PC-3 (cell line): ENCODE results near the gene F2RL1. TPM values are rescaled to one million over a fixed set of nuclear protein-coding genes. Genes with fewer than 3 reads are reported as not detected.
A peak's percentile ranks its signal among the peaks of the same experiment; 100 is the strongest.

Experiments used
- ATAC-seq: fragments of 200-7000 bp; cut with Tn5 transposase; 2 replicates; pipeline ENCODE4 v1.9.1; 2020; ENCODE audit warnings: mild to moderate bottlenecking, moderate library complexity
- BruUV-seq: library from RNA; stranded (reverse); fragments of 400-500 nt; replicated peaks from 2 replicates; lab custom pipeline; 2021; lab: Mats Ljungman, UMichigan
- CTCF ChIA-PET: fragments of 300-600 bp; sonication (Branson Sonifier 250); formaldehyde crosslinking; loops from one replicate; lab custom pipeline; 2022; ENCODE audit warnings: antibody characterized with exemption; lab: Charles Lee
- POLR2A ChIA-PET: fragments of 300-600 bp; sonication (Branson Sonifier 250); formaldehyde crosslinking; loops from one replicate; lab custom pipeline; 2022; ENCODE audit warnings: antibody characterized with exemption; ENCODE audit not compliant: unreplicated experiment; lab: Charles Lee
- DNase-seq: peaks from one replicate; pipeline ENCODE4 v3.0.0-alpha.2; 2015
- H2AFZ ChIP-seq: fragments of 300-600 bp; sonication (generic); 2 replicates; pipeline ENCODE4 v1.6.0; 2016; ENCODE audit warnings: antibody characterized with exemption, low read length
- H3F3A ChIP-seq: fragments of 300-600 bp; sonication (generic); one replicate; pipeline ENCODE4 v1.6.0; 2017; ENCODE audit warnings: antibody characterized with exemption, low read length, control low read depth, mild to moderate bottlenecking; ENCODE audit not compliant: unreplicated experiment
- H3K27ac ChIP-seq: fragments of 300-600 bp; sonication (generic); 2 replicates; pipeline ENCODE4 v1.5.1; 2016; ENCODE audit warnings: mild to moderate bottlenecking, low read length
- H3K27me3 ChIP-seq: fragments of 300-600 bp; sonication (generic); 2 replicates; pipeline ENCODE4 v1.6.1; 2016; ENCODE audit warnings: low read length, mixed read lengths
- H3K36me3 ChIP-seq: fragments of 300-600 bp; sonication (generic); 2 replicates; pipeline ENCODE4 v1.6.1; 2016; ENCODE audit warnings: low read depth, mixed run types, low read length, mixed read lengths
- H3K4me1 ChIP-seq: fragments of 300-600 bp; sonication (generic); 2 replicates; pipeline ENCODE4 v1.5.1; 2016; ENCODE audit warnings: low read length; ENCODE audit not compliant: insufficient read depth
- H3K4me2 ChIP-seq: fragments of 300-600 bp; sonication (generic); 2 replicates; pipeline ENCODE4 v1.6.0; 2016; ENCODE audit warnings: low read length
- H3K4me3 ChIP-seq: fragments of 300-600 bp; sonication (generic); 2 replicates; pipeline ENCODE4 v1.5.1; 2016; ENCODE audit warnings: mild to moderate bottlenecking, low read length, mixed read lengths
- H3K79me2 ChIP-seq: fragments of 300-600 bp; sonication (generic); 2 replicates; pipeline ENCODE4 v1.6.1; 2017; ENCODE audit warnings: low read length, mixed read lengths
- H3K9ac ChIP-seq: fragments of 300-600 bp; sonication (generic); 2 replicates; pipeline ENCODE4 v1.6.0; 2016; ENCODE audit warnings: mild to moderate bottlenecking, low read length
- H3K9me2 ChIP-seq: fragments of 300-600 bp; sonication (generic); replicated peaks from 2 replicates; pipeline ENCODE4 v1.6.1; 2016; ENCODE audit warnings: mixed run types, low read length, mixed read lengths
- H3K9me3 ChIP-seq: fragments of 300-600 bp; sonication (generic); 2 replicates; pipeline ENCODE4 v1.6.1; 2016; ENCODE audit warnings: low read length, mixed read lengths
- H4K20me1 ChIP-seq: fragments of 300-600 bp; sonication (generic); 2 replicates; pipeline ENCODE4 v1.6.1; 2016; ENCODE audit warnings: low read length, mixed read lengths
- CTCF ChIP-seq: fragments of 300-600 bp; sonication (generic); conservative IDR thresholded peaks from 2 replicates; pipeline ENCODE4 v1.5.1; 2017; ENCODE audit warnings: antibody characterized with exemption, low read depth, mild to moderate bottlenecking, low read length
- EZH2 ChIP-seq: fragments of 300-600 bp; sonication (generic); IDR thresholded peaks from one replicate; pipeline ENCODE4 v1.6.1; 2017; ENCODE audit warnings: antibody characterized with exemption, mild to moderate bottlenecking, low read length; ENCODE audit not compliant: unreplicated experiment
- EZH2phosphoT487 ChIP-seq: fragments of 300-600 bp; sonication (generic); IDR thresholded peaks from 2 replicates; pipeline ENCODE4 v1.6.1; 2018; ENCODE audit warnings: mild to moderate bottlenecking, antibody characterized with exemption, low read length, borderline replicate concordance
- intact Hi-C: fragments of 100-400 bp; cut with micrococcal nuclease; formaldehyde crosslinking; loops from 2 replicates; pipeline ENCODE4 v1.9.0; 2023
- total RNA-seq: library from RNA; depleted of rRNA; stranded (reverse); fragments of >200 nt; gene quantifications from 2 replicates; pipeline ENCODE4 v1.2.3, GENCODE V29; 2014

The F2RL1 gene
- total RNA-seq, 1 experiment from 2014 or later: 167 TPM

- H3K9me3 ChIP-seq: no peaks in the 10 kb centered on the region
- intact Hi-C loops: loop anchor here (10.0 kb wide), 1 partner anchor 233 kb away; no protein-coding TSS in a partner anchor
- no peak for DNase-seq
- no peak overlapping the region for H3K4me3 ChIP-seq
- H3K9ac ChIP-seq: no peak overlapping the region
- H3K79me2 ChIP-seq: no peaks in the 10 kb centered on the region
- TF ChIP-seq EZH2: no peak
- no peak for TF ChIP-seq EZH2phosphoT487
- no peak for TF ChIP-seq CTCF
- peaks cover 13% of the 10 kb centered on the region for H3K4me1 ChIP-seq
- no peaks in the 10 kb centered on the region for H4K20me1 ChIP-seq
- H3K27ac ChIP-seq: no peak overlapping the region
- POLR2A ChIA-PET: no interaction called here
- no peak for ATAC-seq
- H2AFZ ChIP-seq: no peak overlapping the region
- CTCF ChIA-PET: no interaction called here
- no peaks in the 10 kb centered on the region for H3K9me2 ChIP-seq
- H3F3A ChIP-seq: no peaks in the 10 kb centered on the region
- H3K27me3 ChIP-seq: no peaks in the 10 kb centered on the region
- no peaks in the 10 kb centered on the region for H3K36me3 ChIP-seq
- BruUV-seq: no TSS peak
- no peak overlapping the region for H3K4me2 ChIP-seq
Measured at GRCh38 chr5:76781775-76782174, 37.1 kb upstream of the F2RL1 start.

GRCh38 chr5:76782444-76782843, 36.4 kb upstream of the F2RL1 start:
- ChIA-PET CTCF (no interaction called here), POLR2A (no interaction called here)
- Histone ChIP-seq H3K9me2 (no peaks in the 10 kb centered on the region), H3K27me3 (no peaks in the 10 kb centered on the region), H3F3A (no peaks in the 10 kb centered on the region), H3K9me3 (no peaks in the 10 kb centered on the region), H3K4me2 (no peak overlapping the region), H3K27ac (no peak overlapping the region), H2AFZ (no peak overlapping the region), H3K9ac (no peak overlapping the region), H3K4me3 (no peak overlapping the region), H4K20me1 (no peaks in the 10 kb centered on the region), H3K79me2 (no peaks in the 10 kb centered on the region), H3K36me3 (no peaks in the 10 kb centered on the region), H3K4me1 (peaks cover 19% of the 10 kb centered on the region)
- ATAC-seq: no peak
- intact Hi-C loops: loop anchor here (10.0 kb wide), 1 partner anchor 232 kb away; no protein-coding TSS in a partner anchor
- DNase-seq: no peak
- TF ChIP-seq EZH2phosphoT487 (no peak), EZH2 (no peak), CTCF (no peak)
- BruUV-seq: no TSS peak

GRCh38 chr5:76787237-76787636, 31.6 kb upstream of the F2RL1 start:
- no peaks in the 10 kb centered on the region for H3K9me3 ChIP-seq
- no peaks in the 10 kb centered on the region for H3K36me3 ChIP-seq
- H3F3A ChIP-seq: peaks cover 8% of the 10 kb centered on the region
- H3K9me2 ChIP-seq: no peaks in the 10 kb centered on the region
- peak overlapping the region; percentile 89 for H3K27ac ChIP-seq
- DNase-seq (peak; percentile 63), ATAC-seq (no peak)
- no peaks in the 10 kb centered on the region for H3K79me2 ChIP-seq
- no peak overlapping the region for H3K4me3 ChIP-seq
- intact Hi-C loops: loop anchor here (10.0 kb wide), 1 partner anchor 228 kb away; no protein-coding TSS in a partner anchor
- H3K4me2 ChIP-seq: no peak overlapping the region
- ChIA-PET POLR2A (no interaction called here), CTCF (no interaction called here)
- no peaks in the 10 kb centered on the region for H4K20me1 ChIP-seq
- BruUV-seq: no TSS peak
- peaks cover 55% of the 10 kb centered on the region for H3K4me1 ChIP-seq
- no peak overlapping the region for H2AFZ ChIP-seq
- H3K9ac ChIP-seq: peak overlapping the region; percentile 12; the same call in 1 of the 2 replicates
- H3K27me3 ChIP-seq: no peaks in the 10 kb centered on the region
- TF ChIP-seq EZH2 (no peak), EZH2phosphoT487 (no peak), CTCF (no peak)
